ENCODE measurements around the gene POLD3. TPM values are rescaled to one million over a fixed set of nuclear protein-coding genes. Genes with fewer than 3 reads are reported as not detected.

Gene POLD3
- total RNA-seq, 4 donors from 2014 or later: 9.0 to 21.9 (median 12.8) TPM

GRCh38 chr11:74636630-74637184 is 44.3 kb downstream of the POLD3 start:
- H3K27me3 ChIP-seq: no peaks in the 10 kb centered on the region
- H3K9me3 ChIP-seq: no peaks in the 10 kb centered on the region
- DNase-seq (ENCODE audit: low spot score in 2 of 2): no peak
- H3K27ac ChIP-seq: no peak overlapping the region
- no peak overlapping the region for H3K4me3 ChIP-seq
- WGBS, 2 donors: 82 to 88% methylated on average over 1 of the region's 1 CpG
- no peak for TF ChIP-seq EP300 (IDR thresholded peaks at IDR 0.05)
- no peak for TF ChIP-seq POLR2A (IDR thresholded peaks at IDR 0.05)
- no peak for TF ChIP-seq CTCF (IDR thresholded peaks at IDR 0.05)
- H3K36me3 ChIP-seq: peaks cover 0 to 48% (median 10%) of the 10 kb centered on the region in 3 donors
- H3K4me1 ChIP-seq: peaks cover 0 to 17% (median 0%) of the 10 kb centered on the region in 4 donors

GRCh38 chr11:74637700-74638099 is 45.3 kb downstream of the POLD3 start:
- peaks cover 0 to 17% (median 0%) of the 10 kb centered on the region in 4 donors for H3K4me1 ChIP-seq
- H3K27ac ChIP-seq: no peak overlapping the region
- H3K9me3 ChIP-seq: no peaks in the 10 kb centered on the region
- peaks cover 0 to 58% (median 10%) of the 10 kb centered on the region in 3 donors for H3K36me3 ChIP-seq
- H3K27me3 ChIP-seq: no peaks in the 10 kb centered on the region
- 75 to 78% methylated on average over 1 of the region's 1 CpG for WGBS, 2 donors
- TF ChIP-seq EP300 (IDR thresholded peaks at IDR 0.05) (no peak), CTCF (IDR thresholded peaks at IDR 0.05) (no peak), POLR2A (IDR thresholded peaks at IDR 0.05) (no peak)
- DNase-seq (ENCODE audit: low spot score in 2 of 2): no peak
- no peak overlapping the region for H3K4me3 ChIP-seq

GRCh38 chr11:74638869-74639268 is 46.5 kb downstream of the POLD3 start:
- no peak for TF ChIP-seq EP300 (IDR thresholded peaks at IDR 0.05)
- TF ChIP-seq POLR2A (IDR thresholded peaks at IDR 0.05): no peak
- no peak for TF ChIP-seq CTCF (IDR thresholded peaks at IDR 0.05)

GRCh38 chr11:74639533-74639932 is 47.2 kb downstream of the POLD3 start:
- no peak overlapping the region for H3K4me3 ChIP-seq
- peaks cover 0 to 8% (median 0%) of the 10 kb centered on the region in 4 donors for H3K4me1 ChIP-seq

More at GRCh38 chr11:74638869-74639268, 46.5 kb downstream of the POLD3 start:
- Histone ChIP-seq H3K36me3 (peaks cover 0 to 62% (median 10%) of the 10 kb centered on the region in 3 donors), H3K4me1 (peaks cover 0 to 14% (median 0%) of the 10 kb centered on the region in 4 donors), H3K4me3 (no peak overlapping the region), H3K27ac (no peak overlapping the region), H3K27me3 (no peaks in the 10 kb centered on the region), H3K9me3 (no peaks in the 10 kb centered on the region)
- 79 to 83% methylated on average over 1 of the region's 1 CpG for WGBS, 2 donors
- DNase-seq (ENCODE audit: low spot score in 2 of 2): no peak

More at GRCh38 chr11:74639533-74639932, 47.2 kb downstream of the POLD3 start:
- Histone ChIP-seq H3K27ac (no peak overlapping the region), H3K36me3 (peaks cover 0 to 63% (median 10%) of the 10 kb centered on the region in 3 donors), H3K27me3 (no peaks in the 10 kb centered on the region), H3K9me3 (no peaks in the 10 kb centered on the region)
- DNase-seq (ENCODE audit: low spot score in 2 of 2): no peak
- 74 to 81% methylated on average over 5 of the region's 5 CpGs for WGBS, 2 donors
- TF ChIP-seq POLR2A (IDR thresholded peaks at IDR 0.05) (no peak), CTCF (IDR thresholded peaks at IDR 0.05) (no peak), EP300 (IDR thresholded peaks at IDR 0.05) (no peak)

Data from tibial nerve (tissue), 4 donors.